NCI-H187 (cell line): ENCODE data around the gene ATP5PO.
"Not testable (repeated sequence)": the region's sequence is repeated elsewhere in the genome, so short reads cannot be mapped to it uniquely, and the experiment has no call there.

Experiments
- DNase-seq, 2 experiments: peaks; one replicate each; lab custom pipeline; 2025; lab: John Stamatoyannopoulos, UW

ATP5PO gene

DNA sequence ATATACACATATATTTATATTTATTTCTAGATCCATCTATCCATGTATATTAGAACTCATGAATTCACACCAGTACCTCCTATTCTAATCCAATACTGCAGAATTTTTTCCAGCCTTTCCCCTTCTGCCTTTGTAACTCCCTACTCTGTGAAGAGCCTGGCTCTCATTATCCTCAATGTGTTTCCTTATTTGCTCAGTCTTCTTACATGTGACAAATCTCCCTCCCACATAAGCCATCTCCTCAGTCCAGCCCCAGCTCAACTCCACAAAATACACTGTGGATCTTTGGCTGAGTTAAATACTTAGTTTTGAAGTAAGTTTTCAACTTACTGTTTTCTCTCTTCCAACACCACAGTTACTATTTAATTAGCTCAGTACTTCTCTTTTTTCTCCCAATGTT, 45.7 kb downstream of the ATP5PO start:
- no peak for DNase-seq

DNA sequence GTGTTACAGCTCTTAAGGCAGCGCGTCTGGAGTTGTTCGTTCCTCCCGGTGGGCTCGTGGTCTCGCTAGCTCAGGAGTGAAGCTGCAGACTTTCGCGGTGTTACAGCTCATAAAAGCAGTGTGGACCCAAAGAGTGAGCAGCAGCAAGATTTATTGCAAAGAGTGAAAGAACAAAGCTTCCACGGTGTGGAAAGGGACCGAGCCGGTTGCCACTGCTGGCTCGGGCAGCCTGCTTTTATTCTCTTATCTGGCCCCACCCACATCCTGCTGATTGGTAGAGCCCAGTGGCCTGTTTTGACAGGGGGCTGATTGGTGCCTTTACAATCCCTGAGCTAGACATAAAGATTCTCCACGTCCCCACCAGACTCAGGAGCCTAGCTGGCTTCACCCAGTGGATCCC, 47.7 kb downstream of the ATP5PO start:
- DNase-seq, result not testable (repeated sequence)

DNA sequence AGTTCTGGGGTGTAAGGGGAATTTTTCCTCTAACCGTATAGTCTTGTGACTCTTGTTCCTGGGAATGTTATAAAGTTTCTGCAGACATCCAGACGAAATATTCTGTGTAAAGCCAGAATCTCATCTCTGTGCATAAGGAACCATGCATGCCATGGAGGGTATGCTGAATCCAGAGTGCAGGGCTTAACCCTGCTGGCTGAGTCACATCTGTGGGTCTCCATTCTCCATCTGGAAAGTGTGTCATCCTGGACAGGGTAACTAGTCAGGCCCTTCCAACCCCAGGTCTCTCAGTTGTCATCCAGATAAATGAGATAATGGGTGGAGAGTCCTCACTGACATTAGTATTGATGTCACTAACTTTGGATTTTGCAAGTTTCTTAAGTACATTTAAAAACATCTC, 48.8 kb downstream of the ATP5PO start:
- DNase-seq, result no peak

DNA sequence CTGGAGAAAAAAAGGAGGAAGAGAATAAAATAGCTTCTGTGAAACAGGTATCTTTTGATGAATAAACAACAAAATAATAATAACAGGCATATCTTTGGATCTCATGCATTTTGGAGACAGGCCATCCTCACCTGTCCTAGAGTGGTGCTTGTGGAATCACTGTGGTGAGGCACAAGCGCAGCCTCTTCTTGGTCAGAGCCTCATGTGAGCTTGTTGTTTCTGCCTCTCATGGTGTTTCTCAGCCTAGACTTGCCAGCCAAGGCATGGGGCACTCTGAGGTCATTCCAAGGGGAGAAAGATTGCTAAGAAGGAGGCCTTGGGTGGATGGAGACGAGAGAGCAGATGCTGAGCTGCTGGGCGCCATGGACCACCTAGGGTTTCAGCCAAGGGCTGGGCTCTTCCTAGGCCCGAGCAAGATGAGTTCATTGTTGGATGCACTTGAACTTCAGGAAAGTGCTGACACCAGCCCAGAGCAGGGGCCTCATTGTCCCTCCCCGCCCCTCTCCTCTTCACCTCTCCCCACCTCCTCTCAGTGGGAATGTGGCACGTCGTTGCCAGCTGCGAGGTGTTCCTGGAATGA, 49.5 kb downstream of the ATP5PO start:
- DNase-seq, result no peak

DNA sequence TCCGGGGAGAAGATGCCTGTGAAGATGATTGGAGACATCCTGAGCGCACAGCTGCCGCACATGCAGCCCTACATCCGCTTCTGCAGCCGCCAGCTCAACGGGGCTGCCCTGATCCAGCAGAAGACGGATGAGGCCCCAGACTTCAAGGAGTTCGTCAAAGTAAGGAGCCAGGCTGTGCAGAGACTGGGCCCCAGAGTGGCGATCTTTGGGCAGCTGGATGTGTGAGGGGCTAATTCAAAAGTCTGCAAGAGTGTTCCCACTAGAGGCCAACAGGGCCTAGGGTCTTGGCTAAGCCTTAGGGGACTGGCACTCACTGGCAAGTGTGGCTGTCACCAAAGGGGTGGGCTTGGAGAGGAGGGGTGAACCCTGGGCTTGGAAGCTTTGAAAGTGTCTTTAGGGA, 50.4 kb downstream of the ATP5PO start:
- DNase-seq, result no peak

DNA sequence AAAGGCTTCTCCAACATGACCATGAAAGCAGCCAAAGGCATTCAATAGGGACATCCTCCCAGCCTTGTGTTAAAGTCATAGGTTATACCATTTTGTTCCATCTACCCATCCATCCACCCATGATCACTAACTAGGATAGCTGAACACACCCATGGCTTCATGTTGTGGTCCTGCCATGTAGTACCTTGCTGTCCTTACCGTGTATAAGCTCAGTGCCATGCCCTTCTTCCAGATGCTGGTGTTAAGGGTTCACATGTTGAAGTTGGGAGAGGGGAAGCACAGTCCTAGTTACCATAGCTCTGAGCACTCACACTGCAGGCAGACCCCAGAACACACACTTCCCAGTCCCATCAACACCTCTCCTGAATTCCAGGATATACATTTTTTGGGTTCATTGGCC, 51.5 kb downstream of the ATP5PO start:
- DNase-seq, result no peak

DNA sequence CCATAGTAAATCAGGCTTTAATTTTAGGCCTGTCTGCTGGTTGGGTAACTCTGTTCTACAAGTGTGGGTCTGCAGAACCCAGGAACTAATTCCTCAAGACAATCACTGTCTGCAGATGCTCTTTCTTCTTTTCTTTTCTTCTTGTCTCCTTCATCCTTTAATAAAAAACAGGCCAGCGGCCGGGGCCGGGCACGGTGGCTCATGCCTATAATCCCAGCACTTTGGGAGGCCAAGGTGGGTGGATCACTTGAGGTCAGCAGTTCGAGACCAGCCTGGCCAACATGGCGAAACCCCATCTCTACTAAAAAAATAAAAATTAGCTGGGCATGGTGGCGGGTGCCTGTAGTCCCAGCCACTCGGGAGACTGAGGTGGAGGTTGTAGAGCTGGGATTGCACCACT, 52.4 kb downstream of the ATP5PO start:
- not testable (repeated sequence) for DNase-seq

DNA sequence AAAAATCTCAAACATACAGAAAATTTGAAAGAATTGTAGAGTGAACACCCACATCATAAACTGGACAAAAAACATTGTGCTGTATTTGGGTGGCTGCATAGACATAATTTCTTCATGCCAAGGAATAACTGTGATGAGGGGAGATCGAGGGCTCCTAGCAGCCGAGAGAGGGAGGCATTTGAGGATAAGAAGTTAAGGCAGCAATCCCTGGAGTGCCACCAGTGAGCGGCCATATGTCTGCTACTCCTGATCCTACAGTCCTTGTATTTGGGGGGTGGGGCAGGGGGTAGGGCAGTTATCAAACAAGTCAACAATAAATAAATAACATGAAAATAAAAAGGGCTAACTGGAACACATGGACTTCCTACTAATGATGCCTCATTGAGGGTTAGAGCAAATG, 54.5 kb downstream of the ATP5PO start:
- no peak for DNase-seq

DNA sequence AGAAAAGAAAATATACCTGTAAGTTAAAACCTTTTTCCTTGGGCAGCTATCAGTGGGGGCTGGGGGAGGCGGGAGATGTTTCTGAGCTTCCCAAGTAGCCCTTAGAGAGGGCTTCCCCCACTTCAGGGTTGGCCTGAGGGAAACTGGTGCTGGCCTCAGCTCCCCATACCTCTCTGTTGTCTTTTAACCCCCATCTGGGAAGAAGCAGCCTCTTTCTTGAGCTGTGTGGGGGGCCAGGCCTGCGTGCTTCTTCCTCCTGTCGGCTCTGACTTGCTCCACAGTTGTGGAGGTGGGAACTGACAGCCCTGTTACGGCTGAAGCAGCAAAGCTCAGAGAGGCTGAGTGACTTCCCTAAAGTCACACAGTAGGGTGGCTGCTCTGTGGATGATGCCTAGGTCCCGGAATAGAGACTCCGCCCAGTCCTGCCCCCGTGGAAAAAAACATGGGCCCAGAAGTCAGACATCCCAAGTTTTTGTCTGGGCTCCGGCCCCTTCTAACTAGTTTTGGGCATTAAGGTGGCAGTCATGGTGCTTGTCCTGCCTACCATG, 55.2 kb downstream of the ATP5PO start:
- DNase-seq, result no peak

DNA sequence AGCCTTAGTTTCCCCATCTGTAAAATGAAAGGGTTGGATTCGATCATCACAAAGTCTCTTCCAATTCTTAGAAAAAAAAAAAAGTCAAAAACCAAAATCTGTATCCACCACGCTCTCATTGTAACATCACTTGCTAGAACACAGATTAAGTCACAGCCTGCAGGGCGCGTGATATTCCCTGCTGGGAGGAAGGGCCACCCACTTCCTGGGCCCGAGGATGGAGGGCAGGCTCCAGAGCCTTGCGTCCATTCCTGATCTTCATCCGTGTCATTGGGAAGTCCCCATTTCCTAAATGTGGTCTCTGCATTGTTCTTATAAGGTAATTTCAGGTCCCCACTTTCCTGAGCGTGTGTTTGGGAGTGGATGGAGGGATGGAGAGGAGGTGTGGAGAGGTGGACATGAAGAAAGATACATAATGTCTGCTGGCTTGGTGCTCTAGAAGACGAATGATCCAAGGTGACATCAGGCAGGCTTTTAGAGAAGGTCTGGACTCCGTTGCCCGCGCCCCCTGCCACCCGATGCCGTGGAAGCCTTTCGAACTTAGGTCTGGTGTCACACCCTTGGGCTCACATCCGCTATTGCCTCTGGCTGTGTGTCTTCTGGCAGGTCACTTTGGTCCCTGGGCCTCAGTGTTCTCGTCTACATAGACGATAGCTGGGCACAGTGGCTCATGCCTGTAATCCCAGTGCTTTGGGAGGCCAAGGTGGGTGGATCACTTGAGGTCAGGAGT, 56.1 kb downstream of the ATP5PO start:
- no peak for DNase-seq

DNA sequence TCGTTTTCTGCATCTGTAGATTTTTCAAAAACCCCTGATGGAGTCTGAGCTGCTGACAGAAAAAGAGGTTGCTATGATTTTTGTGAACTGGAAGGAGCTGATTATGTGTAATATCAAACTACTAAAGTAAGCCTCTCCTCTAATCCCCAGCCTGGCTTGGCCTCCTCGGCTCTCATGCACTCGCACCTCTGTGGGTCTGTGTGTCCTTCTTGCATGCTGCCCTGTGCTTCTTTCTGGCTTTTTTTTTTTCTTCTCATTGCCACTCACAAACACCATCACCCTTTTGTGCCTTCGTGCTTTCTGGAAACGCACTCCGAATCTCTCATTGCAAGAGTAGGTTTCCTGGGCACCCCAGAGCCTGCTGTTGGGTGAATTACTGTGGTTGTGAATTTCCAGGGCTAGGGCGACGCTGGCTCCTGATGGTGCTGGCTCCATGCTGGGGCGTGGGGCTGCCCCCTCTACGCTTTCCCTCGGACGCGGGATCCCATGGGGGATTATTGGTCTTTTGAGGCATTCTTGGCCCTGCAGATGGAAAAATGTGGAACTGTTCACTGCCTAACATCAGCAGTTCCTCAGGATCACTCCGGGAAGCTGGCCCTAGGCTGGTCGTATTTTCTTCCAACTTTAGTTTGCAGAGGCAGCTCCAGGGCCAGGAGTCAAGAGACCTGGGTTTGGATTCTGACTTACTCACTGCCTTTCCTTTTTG, 56.8 kb downstream of the ATP5PO start:
- no peak for DNase-seq

DNA sequence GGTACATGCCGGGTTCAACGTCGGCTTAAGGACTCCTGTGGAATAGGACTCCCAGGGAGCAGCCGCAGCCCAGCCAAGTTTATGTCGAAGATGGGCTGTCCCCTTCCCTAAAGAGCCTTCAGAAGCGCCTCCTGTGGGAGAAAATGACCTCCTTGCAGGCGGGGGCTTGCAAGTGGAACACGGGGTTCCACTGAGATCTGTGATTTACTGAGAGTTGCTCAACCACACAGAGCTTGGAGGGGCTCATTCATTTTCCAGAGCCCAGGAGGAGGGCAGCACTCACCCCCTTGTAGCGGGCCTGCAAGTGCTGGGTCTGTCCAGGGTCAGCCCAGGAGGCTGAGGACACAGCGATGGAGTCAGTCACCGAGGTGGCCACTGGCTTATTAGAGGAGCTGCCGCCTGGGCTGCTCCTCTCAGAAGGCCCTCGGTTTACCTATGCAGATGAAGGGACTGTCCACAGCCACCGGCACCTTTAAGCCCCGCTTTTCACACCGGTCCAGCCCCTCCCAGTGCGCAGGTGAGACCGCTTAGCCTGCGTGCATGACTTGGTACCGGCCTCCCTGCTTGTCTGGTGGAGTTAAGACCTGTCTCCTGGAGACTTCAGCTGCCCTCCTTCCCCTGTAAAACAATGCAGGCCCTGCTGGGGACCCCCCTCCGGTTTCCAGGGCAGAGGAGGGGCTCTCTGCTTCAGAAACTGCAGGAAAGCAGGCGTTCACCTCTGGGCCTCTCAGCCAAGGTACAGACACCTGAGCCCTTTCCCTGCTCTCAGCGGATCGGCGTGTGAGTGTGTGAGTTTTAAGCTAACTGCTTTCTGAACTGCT, 57.5 kb downstream of the ATP5PO start:
- DNase-seq, result no peak

DNA sequence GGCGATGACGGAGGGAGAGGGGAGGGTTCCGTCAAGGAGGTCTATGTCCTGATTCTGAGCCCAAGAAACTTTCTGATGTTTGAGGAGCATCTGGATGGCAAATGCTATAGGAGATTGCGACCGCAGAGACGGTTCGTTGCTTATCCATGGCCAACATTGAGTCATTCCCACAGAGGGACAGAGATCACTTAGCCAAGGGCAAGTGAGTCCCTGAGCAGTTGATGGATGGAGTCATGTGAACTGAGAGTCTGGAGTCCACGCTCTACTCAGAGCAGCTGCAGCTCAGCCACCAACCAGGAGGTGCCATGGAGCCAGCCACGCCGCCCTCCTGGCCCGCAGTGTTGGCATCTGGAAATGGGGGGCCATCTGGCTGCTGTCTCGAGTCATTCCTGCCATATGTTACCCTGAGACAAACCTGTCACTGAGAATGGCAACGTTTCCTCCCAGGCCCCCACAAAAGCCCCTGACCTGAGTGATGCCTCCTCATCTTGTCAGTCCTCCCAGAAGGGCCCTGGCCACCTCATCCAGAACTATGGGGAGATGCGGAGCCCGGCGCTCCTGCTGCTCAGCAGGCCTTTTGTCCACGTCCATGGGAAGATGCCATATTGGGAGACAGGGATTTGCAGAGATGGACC, 58.6 kb downstream of the ATP5PO start:
- no peak for DNase-seq

DNA sequence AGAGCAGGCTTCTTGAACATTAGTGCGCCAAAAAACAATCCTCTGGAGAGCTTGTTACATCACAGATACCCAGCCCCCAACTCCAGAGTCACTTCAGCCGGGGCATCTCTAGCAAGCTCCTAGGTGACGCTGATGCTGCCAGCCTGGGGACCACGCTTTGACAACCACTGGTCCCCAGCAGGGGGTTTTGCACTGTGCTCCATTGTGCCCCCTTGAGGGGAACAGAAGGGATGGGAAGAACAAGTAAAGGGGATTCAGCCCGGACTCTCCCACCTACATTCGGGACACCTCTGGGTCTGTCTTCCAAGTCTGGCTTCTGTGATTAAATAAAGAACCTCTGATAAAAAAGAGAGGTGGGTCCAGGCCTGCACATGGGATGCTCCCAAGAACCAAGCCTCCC, 60.4 kb downstream of the ATP5PO start:
- no peak for DNase-seq

DNA sequence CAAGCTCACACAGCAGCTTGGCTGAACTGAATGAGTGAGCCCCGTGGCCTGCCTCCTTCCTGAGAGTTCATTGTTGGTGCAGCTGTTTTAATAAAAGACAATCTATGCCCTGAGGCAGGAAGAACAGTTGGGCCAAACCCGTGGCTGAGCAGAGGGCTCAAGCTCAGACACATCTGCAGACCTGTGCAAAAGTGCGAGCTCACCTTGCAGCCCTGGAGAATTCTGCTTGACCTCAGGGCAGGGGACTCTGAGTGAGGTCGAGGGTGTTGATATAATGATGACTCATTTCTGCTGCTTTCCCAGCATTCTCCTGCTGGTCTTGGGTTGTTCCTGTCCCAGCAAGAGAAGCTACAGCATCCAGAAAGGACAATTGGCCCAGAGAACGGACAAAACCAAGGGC, 61.0 kb downstream of the ATP5PO start:
- DNase-seq, result no peak
